Head of caudate nucleus (tissue), 42 donors: ENCODE results near the gene EPAS1.

Source experiments
- DNase-seq, 42 donors: peaks; one replicate each; pipeline versions ENCODE4 v3.0.0 to v3.0.0-alpha.2; 2020 to 2021; ENCODE audit warnings: mixed read lengths in 7 of 42
- intact Hi-C: fragments of 100-400 bp; cut with DNase I; formaldehyde crosslinking; loops from one replicate; pipeline ENCODE4 v1.15.0; 2022

The EPAS1 gene

GRCh38 chr2:46351098-46351749 lies 54.0 kb downstream of the EPAS1 start:
- DNase-seq = no peak
- intact Hi-C loops = no loop called here

- intact Hi-C loops = no loop called here
- no peak for DNase-seq
Measured at GRCh38 chr2:46351750-46352138, 54.5 kb downstream of the EPAS1 start.

- no peak for DNase-seq
- intact Hi-C loops = no loop called here
Measured at GRCh38 chr2:46352621-46353020, 55.4 kb downstream of the EPAS1 start.

GRCh38 chr2:46353509-46353908 lies 56.3 kb downstream of the EPAS1 start:
- peak in 36 of 42 donors; percentile 33 to 86 (median 61) for DNase-seq
- intact Hi-C loops = no loop called here

GRCh38 chr2:46355756-46356155 lies 58.5 kb downstream of the EPAS1 start:
- intact Hi-C loops = no loop called here
- DNase-seq = no peak

GRCh38 chr2:46356991-46357390 lies 59.8 kb downstream of the EPAS1 start:
- no peak for DNase-seq
- intact Hi-C loops = no loop called here

GRCh38 chr2:46358713-46359112 lies 61.5 kb downstream of the EPAS1 start:
- intact Hi-C loops = no loop called here
- no peak for DNase-seq

- intact Hi-C loops = loop anchor here (10.0 kb wide), 2 partner anchors 296 to 346 kb away; no protein-coding TSS in a partner anchor
- no peak for DNase-seq
Measured at GRCh38 chr2:46360303-46360702, 63.1 kb downstream of the EPAS1 start.

- intact Hi-C loops = loop anchor here (10.0 kb wide), 2 partner anchors 297 to 347 kb away; no protein-coding TSS in a partner anchor
- no peak for DNase-seq
Measured at GRCh38 chr2:46361920-46362666, 64.9 kb downstream of the EPAS1 start.

- no peak for DNase-seq
- intact Hi-C loops = loop anchor here (10.0 kb wide), 2 partner anchors 298 to 348 kb away; no protein-coding TSS in a partner anchor
Measured at GRCh38 chr2:46362667-46363012, 65.4 kb downstream of the EPAS1 start.

GRCh38 chr2:46363535-46364170 lies 66.4 kb downstream of the EPAS1 start:
- no peak for DNase-seq

GRCh38 chr2:46364797-46365457 lies 67.7 kb downstream of the EPAS1 start:
- intact Hi-C loops = loop anchor here (10.0 kb wide), 2 partner anchors 300 to 350 kb away; no protein-coding TSS in a partner anchor
- DNase-seq = peak in 11 of 42 donors; percentile 27 to 76 (median 42)

More at GRCh38 chr2:46363535-46364170, 66.4 kb downstream of the EPAS1 start:
- intact Hi-C loops = loop anchor here (10.0 kb wide), 2 partner anchors 299 to 349 kb away; no protein-coding TSS in a partner anchor

GRCh38 chr2:46365913-46366667 lies 68.9 kb downstream of the EPAS1 start:
- intact Hi-C loops = loop anchor here (10.0 kb wide), 2 partner anchors 301 to 351 kb away; no protein-coding TSS in a partner anchor
- DNase-seq = no peak

GRCh38 chr2:46366668-46367052 lies 69.5 kb downstream of the EPAS1 start:
- DNase-seq = no peak
- intact Hi-C loops = loop anchor here (10.0 kb wide), 2 partner anchors 302 to 352 kb away; no protein-coding TSS in a partner anchor

GRCh38 chr2:46367286-46367685 lies 70.1 kb downstream of the EPAS1 start:
- DNase-seq = peak in 14 of 42 donors; percentile 12 to 70 (median 36)
- intact Hi-C loops = loop anchor here (10.0 kb wide), 2 partner anchors 302 to 352 kb away; no protein-coding TSS in a partner anchor

GRCh38 chr2:46368401-46368800 lies 71.2 kb downstream of the EPAS1 start:
- no peak for DNase-seq
- intact Hi-C loops = loop anchor here (10.0 kb wide), 2 partner anchors 304 to 354 kb away; no protein-coding TSS in a partner anchor

GRCh38 chr2:46369783-46370182 lies 72.6 kb downstream of the EPAS1 start:
- intact Hi-C loops = loop anchor here (10.0 kb wide), 2 partner anchors 305 to 355 kb away; no protein-coding TSS in a partner anchor
- no peak for DNase-seq

GRCh38 chr2:46371854-46372253 lies 74.6 kb downstream of the EPAS1 start:
- no peak for DNase-seq
- intact Hi-C loops = no loop called here
